Stomach (tissue), 4 donors: ENCODE data around the gene CD81.

ENCODE experiments used
- CTCF ChIP-seq, 7 experiments: fragments of 450-650 bp in 4 of 7; fragments of 200-600 bp in 3 of 7; sonication (generic) in 3 of 7; IDR thresholded peaks; one replicate each; pipeline ENCODE4 v1.5.1; 2016 to 2019; ENCODE audit warnings: antibody characterized with exemption in 7 of 7, control low read depth in 2 of 7, mild to moderate bottlenecking in 1 of 7
- EP300 ChIP-seq: sonication (generic); formaldehyde crosslinking; IDR thresholded peaks from one replicate; pipeline ENCODE4 v1.6.1; 2017; ENCODE audit warnings: antibody characterized with exemption
- POLR2A ChIP-seq, 4 donors: fragments of 450-650 bp; IDR thresholded peaks; one replicate each; pipeline ENCODE4 v1.6.1; 2016; ENCODE audit warnings: antibody characterized with exemption in 4 of 4, control low read depth in 2 of 4, mild to moderate bottlenecking in 1 of 4, moderate library complexity in 1 of 4
- POLR2AphosphoS5 ChIP-seq, 3 donors: sonication (generic); formaldehyde crosslinking; IDR thresholded peaks; one replicate each; pipeline ENCODE4 v1.6.1; 2016; ENCODE audit warnings: antibody characterized with exemption in 3 of 3

GRCh38 chr11:2425506-2425905 is 48.4 kb downstream of the CD81 start:
- no peak for TF ChIP-seq CTCF (IDR thresholded peaks at IDR 0.05)
- no peak for TF ChIP-seq EP300
- no peak for TF ChIP-seq POLR2AphosphoS5 (IDR thresholded peaks at IDR 0.05)
- no peak for TF ChIP-seq POLR2A (IDR thresholded peaks at IDR 0.05)
